SK-N-MC (cell line): Measurements from ENCODE around the gene EIF2D.
"Not testable (repeated sequence)": the region's sequence is repeated elsewhere in the genome, so short reads cannot be mapped to it uniquely, and the experiment has no call there.

Experiments
- DNase-seq: peaks from one replicate; pipeline ENCODE4 v3.0.0-alpha.2; 2011; ENCODE audit warnings: low read depth, low spot score
- H3K27ac ChIP-seq: fragments of 200-600 bp; sonication (generic); 2 replicates; pipeline ENCODE4 v1.5.1; 2016; ENCODE audit warnings: mixed run types
- H3K36me3 ChIP-seq: fragments of 200-600 bp; sonication (generic); 2 replicates; pipeline ENCODE4 v1.6.1; 2017; ENCODE audit warnings: antibody characterized with exemption, low read length, mixed read lengths; ENCODE audit not compliant: insufficient read depth
- H3K4me3 ChIP-seq: fragments of 200-600 bp; sonication (generic); 2 replicates; pipeline ENCODE4 v1.5.1; 2016
- H3K9ac ChIP-seq: fragments of 200-600 bp; sonication (generic); 2 replicates; pipeline ENCODE4 v1.8.0; 2017; ENCODE audit warnings: mixed run types, mixed read lengths; ENCODE audit not compliant: insufficient read length
- H3K9me3 ChIP-seq: fragments of 200-600 bp; sonication (generic); 2 replicates; pipeline ENCODE4 v1.6.1; 2017; ENCODE audit warnings: low read depth, mild to moderate bottlenecking, antibody characterized with exemption, low read length, moderate library complexity, mixed read lengths
- EZH2 ChIP-seq: fragments of 200-600 bp; sonication (generic); IDR thresholded peaks from one replicate; pipeline ENCODE4 v1.6.1; 2017; ENCODE audit warnings: antibody characterized with exemption
- FOXP2 ChIP-seq: optimal IDR thresholded peaks from 2 replicates; pipeline ENCODE3; 2011; ENCODE audit warnings: mild to moderate bottlenecking, moderate library complexity; ENCODE audit not compliant: insufficient read depth; ENCODE audit errors: extremely low read length, control extremely low read depth
- POLR2AphosphoS5 ChIP-seq: IDR thresholded peaks from 2 replicates; pipeline ENCODE4 v1.6.1; 2012; ENCODE audit warnings: mild to moderate bottlenecking, low read depth, low read length, borderline replicate concordance

Gene EIF2D

DNA sequence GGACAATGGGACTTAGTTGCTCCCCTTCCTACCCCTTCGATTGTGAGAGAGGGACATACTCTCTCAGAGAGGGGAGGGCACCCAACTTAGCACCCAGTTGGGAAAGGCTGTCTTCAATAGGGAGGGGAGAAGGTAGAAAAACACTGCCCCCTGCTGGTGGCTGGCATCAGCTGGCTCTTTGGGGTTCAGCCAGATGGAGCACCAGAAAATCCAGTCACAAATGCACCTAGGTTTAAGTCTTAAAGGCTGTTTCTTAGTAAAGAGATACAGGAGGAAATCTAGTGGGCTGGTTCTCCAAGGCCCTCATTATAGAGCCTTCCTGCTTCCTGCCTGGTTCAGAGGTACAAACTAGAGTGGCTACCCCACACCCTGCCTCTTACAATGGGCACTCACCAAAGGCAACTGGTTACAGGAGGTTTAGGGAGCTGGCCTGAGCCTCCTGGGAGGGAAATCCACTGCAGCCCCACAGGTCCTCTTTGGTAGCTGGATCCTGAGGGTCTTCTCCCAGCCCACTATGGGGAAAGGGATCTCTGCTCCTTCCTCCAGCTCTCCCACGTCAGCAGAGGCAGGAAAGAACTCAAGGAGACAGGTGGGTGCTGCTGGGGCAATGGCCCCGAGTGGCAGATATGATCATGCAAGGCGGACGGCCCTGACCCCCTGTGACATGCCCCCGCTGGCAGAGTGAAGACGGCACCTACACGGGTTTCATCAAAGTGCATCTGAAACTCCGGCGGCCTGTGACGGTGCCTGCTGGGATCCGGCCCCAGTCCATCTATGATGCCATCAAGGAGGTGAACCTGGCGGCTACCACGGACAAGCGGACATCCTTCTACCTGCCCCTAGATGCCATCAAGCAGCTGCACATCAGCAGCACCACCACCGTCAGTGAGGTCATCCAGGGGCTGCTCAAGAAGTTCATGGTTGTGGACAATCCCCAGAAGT is 28.3 kb downstream of the EIF2D start:
- Histone ChIP-seq H3K9ac (no peak overlapping the region), H3K27ac (no peak overlapping the region), H3K36me3 (no peaks in the 10 kb centered on the region; the same call in 1 of the 2 replicates), H3K9me3 (no peaks in the 10 kb centered on the region), H3K4me3 (no peak overlapping the region)
- TF ChIP-seq EZH2: no peak
- TF ChIP-seq POLR2AphosphoS5: no peak
- no peak for DNase-seq

DNA sequence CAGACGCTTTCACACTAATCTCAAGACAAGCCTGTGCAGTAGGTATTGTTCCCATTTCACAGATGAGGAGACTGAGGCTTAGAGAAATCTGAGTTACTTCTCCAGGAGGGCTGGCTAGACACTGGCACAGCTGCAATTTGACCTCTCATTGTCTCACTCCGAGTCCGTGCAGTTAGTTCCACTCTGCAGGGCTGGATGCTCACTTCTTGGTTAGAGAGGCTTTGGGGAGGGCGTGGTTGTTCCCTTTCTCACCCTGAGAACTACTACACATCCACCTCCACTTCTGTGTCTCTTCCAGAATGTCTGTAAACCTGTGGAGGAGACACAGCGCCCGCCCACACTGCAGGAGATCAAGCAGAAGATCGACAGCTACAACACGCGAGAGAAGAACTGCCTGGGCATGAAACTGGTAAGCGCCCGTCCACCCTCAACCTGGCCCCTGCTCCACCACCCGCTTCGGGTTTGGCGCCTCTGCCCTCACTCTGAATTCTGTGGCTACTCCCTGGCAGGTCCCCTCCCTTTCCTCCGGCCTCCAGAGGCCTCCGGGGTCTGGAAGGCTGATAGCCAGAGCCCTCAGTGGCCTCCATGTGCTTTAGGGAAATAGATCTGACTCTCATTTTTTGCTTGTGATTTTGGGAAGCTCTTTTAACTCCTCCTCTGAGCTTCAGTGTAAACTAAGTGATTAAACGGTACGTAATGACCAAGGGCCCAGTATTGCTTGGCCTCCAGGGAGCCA is 29.1 kb downstream of the EIF2D start:
- TF ChIP-seq POLR2AphosphoS5 (no peak), FOXP2 (no peak), EZH2 (no peak)
- Histone ChIP-seq H3K9me3 (no peaks in the 10 kb centered on the region), H3K9ac (no peak overlapping the region), H3K36me3 (no peaks in the 10 kb centered on the region), H3K4me3 (no peak overlapping the region), H3K27ac (no peak overlapping the region)
- DNase-seq: no peak

DNA sequence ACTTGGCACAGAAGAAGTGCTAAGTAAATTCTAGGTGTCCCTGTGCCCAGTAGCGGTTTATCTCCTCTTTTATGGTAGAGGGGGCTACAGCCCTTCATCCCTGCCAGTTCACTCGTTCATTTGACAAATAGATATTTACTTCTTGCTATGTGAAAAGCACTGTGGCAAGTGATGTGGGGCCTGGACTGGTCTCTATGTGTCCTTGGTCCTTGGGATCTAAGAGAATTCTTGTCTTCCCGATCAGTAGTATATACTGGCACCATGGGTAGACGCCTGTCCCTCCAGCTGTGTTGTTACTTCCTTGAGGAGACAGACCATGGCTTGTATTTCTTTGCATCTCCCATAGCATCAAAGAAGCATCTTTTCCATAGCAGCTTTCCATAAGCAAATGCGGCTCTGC is 29.7 kb downstream of the EIF2D start:
- no peak for DNase-seq
- no peak overlapping the region for H3K9ac ChIP-seq
- no peak for TF ChIP-seq EZH2
- no peak for TF ChIP-seq POLR2AphosphoS5
- TF ChIP-seq FOXP2: no peak
- H3K4me3 ChIP-seq: no peak overlapping the region
- H3K9me3 ChIP-seq: no peaks in the 10 kb centered on the region
- H3K36me3 ChIP-seq: no peaks in the 10 kb centered on the region
- H3K27ac ChIP-seq: no peak overlapping the region

DNA sequence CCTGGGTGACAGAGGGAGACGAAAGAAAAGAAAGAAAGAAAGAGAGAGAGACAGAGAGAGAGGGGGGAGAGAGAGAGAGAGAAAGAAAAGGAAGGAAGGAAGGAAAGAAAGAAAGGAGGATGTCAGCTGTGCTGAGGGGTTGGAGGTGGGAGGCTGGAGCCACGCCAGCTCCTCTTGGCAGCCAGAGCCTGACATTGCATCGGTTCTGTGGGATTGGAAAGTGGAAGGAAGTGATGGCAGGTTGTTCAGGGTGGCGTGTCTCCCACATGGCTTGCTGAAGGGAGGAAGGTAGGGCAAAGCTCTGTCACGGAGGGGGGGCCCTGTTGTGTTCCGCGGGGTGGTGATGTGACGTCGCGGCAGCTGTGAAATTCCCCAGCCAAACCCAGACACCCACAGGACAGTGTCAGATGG is 30.7 kb downstream of the EIF2D start:
- DNase-seq: no peak
- Histone ChIP-seq H3K4me3 (no peak overlapping the region), H3K36me3 (no peaks in the 10 kb centered on the region), H3K9me3 (no peaks in the 10 kb centered on the region), H3K27ac (no peak overlapping the region), H3K9ac (no peak overlapping the region)
- no peak for TF ChIP-seq FOXP2
- TF ChIP-seq EZH2: no peak
- no peak for TF ChIP-seq POLR2AphosphoS5

DNA sequence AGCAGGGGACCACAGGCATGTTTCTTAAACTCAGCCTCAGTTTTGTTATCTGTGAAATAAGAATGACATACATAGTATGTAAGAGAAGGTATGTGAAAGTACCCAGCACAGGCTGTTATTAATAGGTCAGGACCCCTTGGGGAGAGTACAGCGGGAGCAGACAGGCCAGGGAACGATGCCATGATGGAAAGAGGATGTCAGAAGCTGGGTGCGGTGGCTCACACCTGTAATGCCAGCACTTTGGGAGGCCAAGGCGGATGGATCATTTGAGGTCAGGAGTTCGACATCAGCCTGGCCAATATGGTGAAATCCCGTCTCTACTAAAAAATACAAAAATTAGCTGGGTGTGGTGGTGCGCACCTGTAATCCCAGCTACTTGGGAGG is 31.2 kb downstream of the EIF2D start:
- H3K27ac ChIP-seq, H3K4me3 ChIP-seq, H3K9ac ChIP-seq, H3K9me3 ChIP-seq, DNase-seq, H3K36me3 ChIP-seq: not testable (repeated sequence)

DNA sequence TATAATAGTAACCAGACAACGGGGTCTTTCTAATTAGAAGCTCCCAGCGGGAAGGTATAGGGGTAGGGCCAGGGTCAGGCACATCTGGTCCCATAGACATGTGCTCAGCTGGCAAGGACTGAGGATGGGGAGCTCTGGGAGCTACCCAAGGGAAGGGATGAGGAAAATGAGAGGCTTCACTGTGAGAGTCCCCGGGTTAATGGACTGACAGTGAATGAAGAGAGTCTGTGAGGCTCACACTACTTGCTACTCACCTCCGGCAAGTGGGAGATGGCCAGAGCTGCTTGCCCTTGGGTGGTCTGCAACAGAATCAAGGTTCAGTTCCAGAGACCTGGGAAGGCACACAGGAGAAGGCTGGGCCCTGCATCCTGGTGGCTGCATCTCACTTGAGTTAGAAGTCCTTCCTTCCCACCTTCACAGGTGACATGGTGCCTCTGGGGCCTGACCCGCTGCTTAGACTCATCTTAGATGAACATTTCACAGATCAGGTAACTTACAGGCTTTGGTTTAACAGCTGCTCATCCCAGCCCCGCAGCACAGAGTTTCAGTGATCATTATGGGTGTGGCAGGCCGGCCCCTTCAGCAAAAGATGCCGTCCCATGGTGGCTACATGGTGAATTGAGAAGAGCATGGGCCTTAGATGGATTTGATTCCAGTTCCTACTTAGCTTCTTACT is 31.7 kb downstream of the EIF2D start:
- no peaks in the 10 kb centered on the region for H3K9me3 ChIP-seq
- H3K9ac ChIP-seq: no peak overlapping the region
- H3K27ac ChIP-seq: no peak overlapping the region
- no peak for TF ChIP-seq POLR2AphosphoS5
- no peak for TF ChIP-seq FOXP2
- TF ChIP-seq EZH2: no peak
- no peak overlapping the region for H3K4me3 ChIP-seq
- H3K36me3 ChIP-seq: no peaks in the 10 kb centered on the region
- DNase-seq: no peak

DNA sequence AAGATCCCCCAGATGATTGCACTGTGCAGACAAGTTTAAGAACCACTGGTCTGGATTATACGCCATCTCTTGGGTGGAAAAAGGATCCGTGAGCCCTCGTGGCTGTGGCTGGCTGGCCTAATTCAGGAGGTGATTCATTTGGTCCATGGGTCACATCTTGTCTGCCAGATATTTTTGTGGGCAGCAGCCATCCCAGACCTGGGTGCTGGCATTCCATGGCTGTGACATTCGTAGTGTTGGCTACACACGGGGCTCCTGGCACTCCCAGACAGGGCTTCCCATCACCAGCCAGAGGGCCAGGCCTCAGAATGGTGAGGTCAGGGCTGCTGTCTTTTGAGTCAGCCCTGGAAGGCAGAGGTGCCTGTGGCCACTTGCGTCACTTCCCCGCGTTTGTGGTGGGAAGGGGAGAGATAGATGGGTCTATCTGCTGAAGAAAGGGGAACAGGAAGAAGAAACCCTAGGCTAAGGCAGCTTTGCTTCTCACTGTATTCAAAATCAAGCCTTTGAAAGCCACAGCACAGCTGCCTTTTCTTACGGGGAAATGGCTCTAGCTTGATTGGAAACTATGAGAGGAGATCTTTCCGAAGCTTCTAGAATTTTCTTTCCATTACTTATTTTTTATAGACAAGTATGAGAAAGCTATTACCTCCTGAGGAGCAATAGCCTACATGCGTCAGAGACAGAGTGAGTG is 32.4 kb downstream of the EIF2D start:
- no peak for DNase-seq
- Histone ChIP-seq H3K4me3 (no peak overlapping the region), H3K27ac (no peak overlapping the region), H3K9ac (no peak overlapping the region), H3K9me3 (no peaks in the 10 kb centered on the region), H3K36me3 (no peaks in the 10 kb centered on the region)
- TF ChIP-seq POLR2AphosphoS5 (no peak), FOXP2 (no peak), EZH2 (no peak)

DNA sequence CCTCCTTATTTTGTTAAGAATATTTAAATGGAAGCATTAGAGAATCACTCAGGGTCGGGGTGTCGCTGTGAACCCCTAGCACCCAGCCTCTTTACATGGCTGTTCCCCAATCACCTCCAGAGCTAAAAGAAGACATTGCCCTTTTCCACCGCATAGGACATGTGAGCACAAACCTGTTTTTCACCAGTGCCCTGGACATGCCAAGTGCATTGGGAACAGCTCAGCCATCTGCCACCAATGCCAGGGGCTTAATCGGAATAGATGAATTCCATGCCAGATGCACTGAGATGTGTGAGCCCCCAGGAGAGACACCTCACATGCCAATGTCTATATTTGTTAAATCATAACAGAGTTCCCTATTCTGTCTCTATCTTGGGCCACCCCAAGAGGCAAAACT is 33.3 kb downstream of the EIF2D start:
- no peak for DNase-seq
- TF ChIP-seq POLR2AphosphoS5 (no peak), FOXP2 (no peak), EZH2 (no peak)
- H3K36me3 ChIP-seq: no peaks in the 10 kb centered on the region
- H3K27ac ChIP-seq: no peak overlapping the region
- H3K9ac ChIP-seq: no peak overlapping the region
- H3K4me3 ChIP-seq: no peak overlapping the region
- no peaks in the 10 kb centered on the region for H3K9me3 ChIP-seq
